ENCODE measurements around the gene PRR9.

PRR9 gene

DNA sequence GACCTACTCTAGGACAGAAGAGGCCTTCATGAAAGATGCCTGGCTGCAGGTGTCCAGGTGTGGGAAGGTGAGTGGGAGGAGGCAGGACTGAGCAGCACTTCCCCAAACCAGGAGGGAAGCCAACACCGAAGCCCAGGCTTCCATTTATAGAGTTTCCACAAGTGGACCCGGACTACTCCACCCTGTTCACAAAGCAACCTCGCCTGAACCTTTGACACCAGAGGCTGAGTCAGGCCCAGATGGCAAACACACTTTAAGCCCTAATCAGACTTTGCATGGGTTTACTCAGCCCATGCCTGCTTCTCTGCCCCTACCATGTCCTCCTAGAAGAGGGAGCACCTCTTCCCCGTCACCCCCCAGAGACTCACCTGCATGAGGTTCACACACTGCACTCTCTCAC lies 14.0 kb downstream of the PRR9 start:
- no peak for DNase-seq

DNA sequence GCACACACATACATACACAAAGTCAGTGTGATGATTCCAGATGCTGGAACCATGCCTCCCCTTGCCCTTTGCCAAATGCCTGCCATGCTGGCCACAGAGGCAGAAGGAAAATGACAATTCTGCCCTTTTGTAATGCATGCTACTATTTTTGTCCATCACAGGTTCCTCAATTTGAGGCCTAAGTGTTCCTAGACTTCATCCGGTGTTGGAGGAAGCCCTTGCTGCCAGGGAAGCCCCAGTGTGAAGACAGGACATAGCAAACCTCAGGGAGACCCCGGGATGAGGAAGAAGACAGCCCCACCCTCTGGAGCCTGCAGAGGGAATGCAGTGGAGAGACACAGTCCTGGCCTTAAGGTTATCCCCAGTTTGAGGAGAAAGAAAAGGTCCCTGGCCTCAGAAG lies 14.4 kb downstream of the PRR9 start:
- no peak for DNase-seq

GRCh38 chr1:153232553-153232952 lies 15.2 kb downstream of the PRR9 start:
- DNase-seq, result no peak

- DNase-seq, result no peak
Observed at GRCh38 chr1:153233448-153233847, 16.1 kb downstream of the PRR9 start.

- DNase-seq, result no peak
Observed at GRCh38 chr1:153238527-153238926, 21.1 kb downstream of the PRR9 start.

- DNase-seq, result no peak
Observed at GRCh38 chr1:153242160-153242559, 24.8 kb downstream of the PRR9 start.

DNA sequence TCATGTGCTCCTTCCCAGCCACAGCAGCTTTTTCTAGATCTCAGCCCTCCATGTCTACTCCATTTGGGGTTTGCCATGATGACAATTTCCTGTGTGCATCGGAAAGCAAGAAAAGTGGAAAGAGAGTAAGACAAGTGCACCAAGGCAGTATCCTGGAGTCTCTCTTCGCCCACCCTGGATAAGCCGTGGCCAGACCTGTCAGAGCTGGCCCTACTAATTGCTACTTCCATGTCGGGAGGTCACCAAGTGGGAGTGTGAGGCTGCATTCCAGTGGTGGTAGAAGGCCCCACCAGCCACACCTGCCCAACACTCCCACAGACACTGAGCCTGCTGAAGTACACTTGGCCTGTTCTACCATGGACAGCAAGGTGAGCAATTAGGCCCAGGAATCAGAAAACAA lies 28.1 kb downstream of the PRR9 start:
- DNase-seq, result no peak

GRCh38 chr1:153246018-153246417 lies 28.6 kb downstream of the PRR9 start:
- no peak for DNase-seq

- DNase-seq, result no peak
Observed at GRCh38 chr1:153246825-153247224, 29.4 kb downstream of the PRR9 start.

GRCh38 chr1:153248176-153248879 lies 30.9 kb downstream of the PRR9 start:
- DNase-seq, result no peak

DNA sequence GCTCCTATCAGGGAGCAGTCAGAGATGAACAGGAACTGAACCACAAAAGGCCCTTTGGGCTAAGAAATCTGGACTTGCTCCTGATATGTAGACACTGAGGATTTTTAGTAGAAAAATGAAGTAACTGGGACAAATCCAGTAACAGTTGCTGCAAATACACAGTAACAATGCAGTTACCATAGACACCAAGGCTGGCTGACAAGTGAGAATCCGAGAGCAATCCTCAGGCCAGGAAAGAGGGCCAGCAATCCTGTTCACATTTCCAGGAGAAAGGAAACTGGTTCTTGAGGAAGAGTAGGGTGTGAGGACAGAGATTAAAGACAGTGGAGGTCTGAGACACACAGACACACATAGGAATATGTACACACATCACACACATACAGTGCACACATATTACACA lies 32.8 kb downstream of the PRR9 start:
- DNase-seq, result no peak

DNA sequence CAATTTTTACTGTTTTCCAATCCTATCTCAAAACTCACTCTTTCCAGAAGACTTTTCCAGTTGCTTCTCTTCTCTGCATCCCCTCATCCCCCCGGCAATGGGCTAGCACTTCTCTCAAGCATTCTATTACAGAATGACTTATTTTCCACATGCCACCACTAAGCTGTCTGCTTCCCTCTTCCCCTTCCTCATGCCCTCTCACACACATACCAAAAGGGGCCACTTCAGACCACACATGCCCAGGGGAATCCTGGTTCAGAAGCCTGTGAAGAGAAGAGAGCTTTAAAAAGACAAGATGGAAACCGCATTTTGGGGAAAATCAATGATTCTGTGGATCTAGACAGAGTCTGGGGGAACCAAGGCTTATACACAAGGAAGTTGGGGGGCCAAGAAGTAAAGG lies 33.7 kb downstream of the PRR9 start:
- no peak for DNase-seq

- DNase-seq, result no peak
Observed at GRCh38 chr1:153251562-153251961, 34.2 kb downstream of the PRR9 start.

DNA sequence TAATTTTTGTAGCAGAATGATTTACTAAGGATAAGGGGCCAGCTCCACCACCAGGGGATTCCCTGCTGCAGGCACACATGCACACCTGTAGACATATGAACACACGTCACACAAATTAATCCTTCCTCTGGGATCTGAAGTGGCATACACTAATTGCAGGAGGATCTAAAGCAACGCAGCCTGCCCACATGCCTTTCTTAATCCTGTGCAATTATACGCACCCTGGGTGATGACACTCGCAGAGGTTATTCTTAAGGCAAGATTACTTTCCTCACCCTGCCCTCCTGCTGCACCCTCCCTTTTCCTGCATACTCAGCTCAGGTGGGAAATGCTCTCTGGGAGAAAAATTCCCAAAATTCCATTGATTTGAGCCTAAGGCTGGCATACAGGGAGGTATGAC lies 34.6 kb downstream of the PRR9 start:
- DNase-seq, result no peak

DNA sequence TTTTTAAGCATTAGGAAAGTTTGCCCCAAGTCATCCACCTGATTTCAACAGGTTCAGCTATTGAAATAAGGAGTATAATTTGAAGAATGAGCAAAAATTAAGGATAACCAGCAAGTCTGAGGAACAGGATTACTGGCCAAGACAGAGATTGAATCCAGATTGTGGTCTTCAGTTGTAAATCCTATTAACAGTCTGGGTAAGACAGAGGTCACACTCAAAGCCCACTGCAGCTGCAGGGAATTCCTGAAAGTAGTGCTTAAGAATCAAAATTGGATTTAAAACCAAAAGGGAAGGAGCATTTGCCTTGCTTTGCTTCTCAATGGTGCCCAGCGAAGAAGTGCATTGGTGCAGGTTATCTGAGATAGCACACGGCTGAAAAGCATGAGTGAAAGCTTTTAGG lies 35.7 kb downstream of the PRR9 start:
- no peak for DNase-seq

DNA sequence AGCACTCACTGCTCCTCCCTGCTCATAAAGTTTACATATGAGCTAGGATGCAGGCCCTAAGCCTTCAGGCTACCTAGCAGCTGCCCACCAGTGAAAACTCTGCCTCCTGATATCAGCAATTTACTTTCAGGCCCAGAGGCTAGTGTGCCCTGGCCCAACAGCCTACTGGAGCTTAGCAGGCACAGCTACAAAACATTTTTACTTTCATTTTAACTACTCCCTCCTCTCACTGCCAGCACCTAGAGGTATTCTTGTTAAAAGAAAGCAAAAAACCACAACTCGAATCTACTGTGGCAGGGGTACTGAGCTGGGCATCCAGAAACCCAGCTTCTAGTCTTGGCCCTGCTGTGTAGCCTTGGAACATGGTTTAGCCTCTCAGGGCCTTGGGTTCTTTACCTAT lies 36.3 kb downstream of the PRR9 start:
- no peak for DNase-seq

DNA sequence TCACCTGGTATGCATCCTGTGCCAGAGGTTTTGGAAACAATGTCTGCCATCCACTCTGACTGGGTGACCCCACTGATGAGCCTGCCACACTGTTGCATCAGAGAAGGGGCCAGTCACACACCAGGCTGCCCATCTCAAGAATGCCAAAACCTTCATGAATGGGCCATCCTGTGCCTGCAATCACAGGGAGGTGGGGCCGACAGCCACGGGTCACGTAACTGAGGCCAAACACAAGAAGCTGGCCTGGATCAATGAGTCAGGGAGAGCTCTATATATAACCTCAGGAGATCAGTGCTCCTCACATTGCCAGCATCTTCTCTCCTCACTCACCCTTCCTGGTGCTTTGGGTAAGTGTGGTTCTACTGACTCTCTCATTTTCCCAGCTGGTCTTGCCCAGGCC lies 42.0 kb downstream of the PRR9 start, which contains the start of gene LORICRIN:
LORICRIN (plus strand) TSS at position 301 of the 400 bp plus-strand sequence. CDS start 1,263 bp downstream, outside the sequence.
- no peak for DNase-seq

DNA sequence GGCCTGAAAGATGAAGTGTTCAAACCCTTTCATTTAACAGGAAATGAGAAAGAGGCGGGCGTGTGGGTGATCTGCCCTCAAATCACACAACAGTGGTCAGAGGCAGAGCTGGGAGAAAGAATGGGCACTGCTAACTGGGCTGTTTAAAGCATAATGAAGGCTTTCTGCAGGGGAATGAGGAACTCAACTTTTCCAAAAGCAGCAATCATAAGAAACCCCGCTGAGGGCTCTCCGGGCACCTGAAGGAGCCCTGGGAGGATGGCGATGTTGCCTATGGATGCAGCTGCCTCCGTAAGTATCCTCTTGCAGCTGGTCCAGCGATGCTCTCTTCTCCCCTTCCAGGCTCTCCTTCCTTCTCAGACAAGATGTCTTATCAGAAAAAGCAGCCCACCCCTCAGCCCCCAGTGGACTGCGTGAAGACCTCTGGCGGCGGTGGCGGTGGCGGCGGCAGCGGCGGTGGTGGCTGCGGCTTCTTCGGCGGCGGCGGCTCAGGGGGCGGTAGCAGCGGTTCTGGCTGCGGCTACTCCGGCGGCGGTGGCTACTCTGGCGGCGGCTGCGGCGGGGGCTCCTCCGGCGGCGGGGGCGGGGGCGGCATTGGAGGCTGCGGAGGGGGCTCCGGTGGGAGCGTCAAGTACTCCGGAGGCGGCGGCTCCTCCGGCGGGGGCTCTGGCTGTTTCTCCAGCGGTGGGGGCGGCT lies 43.3 kb downstream of the PRR9 start:
- DNase-seq, result peak; percentile 26

- DNase-seq, result peak; percentile 21
Observed at GRCh38 chr1:153261281-153262069, 44.1 kb downstream of the PRR9 start.

GRCh38 chr1:153262070-153262366 lies 44.6 kb downstream of the PRR9 start:
- DNase-seq, result no peak

DNA sequence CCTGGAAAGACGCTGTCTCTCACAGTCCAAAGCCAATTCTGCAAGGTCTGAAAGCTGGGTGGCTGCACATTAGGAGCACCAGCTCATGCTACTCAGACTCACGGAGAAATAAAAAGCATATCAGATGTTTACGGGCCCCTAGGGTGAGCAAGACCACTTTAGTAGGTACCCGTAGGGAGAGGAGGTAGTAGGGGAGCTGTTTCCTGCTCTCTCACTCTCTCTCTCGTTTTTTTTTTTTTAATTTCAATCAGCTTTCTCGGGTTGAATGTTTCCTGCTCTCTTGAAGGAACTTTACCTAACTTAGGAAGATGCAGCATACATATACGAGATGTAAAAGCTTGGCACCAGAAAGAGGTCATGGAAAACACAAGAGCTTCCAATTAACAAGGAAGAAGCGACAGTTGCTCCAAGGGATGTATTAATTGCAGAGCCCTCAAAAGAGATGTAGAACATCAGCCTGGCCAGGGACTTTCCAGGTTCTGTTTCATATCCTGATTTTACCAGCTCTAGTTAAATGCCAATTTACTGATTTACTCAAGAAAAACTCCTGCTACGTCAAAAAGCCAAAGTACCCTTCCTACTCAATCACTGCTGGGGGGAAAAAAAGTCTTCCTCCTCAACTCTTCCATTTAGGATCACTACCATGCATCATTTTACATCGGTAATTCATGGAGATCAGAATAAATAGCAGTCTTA lies 45.2 kb downstream of the PRR9 start:
- no peak for DNase-seq

DNA sequence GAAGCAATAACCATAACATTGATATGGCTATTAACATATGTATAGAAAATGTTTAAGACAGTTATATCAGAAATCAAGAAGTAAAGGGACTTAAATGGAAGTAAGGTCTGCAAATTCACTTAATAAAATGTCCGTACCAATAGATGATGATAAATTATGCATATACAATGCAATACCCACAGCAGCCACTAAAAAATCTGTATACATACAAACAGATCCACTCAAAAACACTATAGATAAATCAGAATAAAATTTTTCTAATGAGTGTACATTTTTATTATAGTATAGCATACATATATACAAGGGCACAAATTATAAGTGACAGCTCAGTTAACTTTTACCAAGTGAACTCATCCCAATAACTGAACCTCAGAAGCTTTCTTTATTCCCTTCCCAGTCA lies 48.1 kb downstream of the PRR9 start:
- DNase-seq, result no peak

Measured in CD4-positive, alpha-beta T cell treated with Interleukin-10 for 1 hour (primary cell).